Upper lobe of right lung (tissue), 1 donor: ENCODE results near the gene FAM174B. TPM values are rescaled to one million over a fixed set of nuclear protein-coding genes. Genes with fewer than 3 reads are reported as not detected.
A peak's percentile ranks its signal among the peaks of the same experiment; 100 is the strongest.

Experiments
- ATAC-seq: fragments of 200-7000 bp; cut with Tn5 transposase; one replicate; pipeline ENCODE4 v1.9.1; 2020; ENCODE audit warnings: mild to moderate bottlenecking, moderate library complexity
- DNase-seq: peaks from one replicate; pipeline ENCODE4 v3.0.0-alpha.2; 2020
- H3K27ac ChIP-seq: fragments of 200-600 bp; one replicate; pipeline ENCODE4 v1.8.0; 2022
- H3K27me3 ChIP-seq: fragments of 200-600 bp; one replicate; pipeline ENCODE4 v1.8.0; 2022; ENCODE audit warnings: mild to moderate bottlenecking
- H3K36me3 ChIP-seq: fragments of 200-600 bp; one replicate; pipeline ENCODE4 v1.8.0; 2022
- H3K4me1 ChIP-seq: fragments of 200-600 bp; one replicate; pipeline ENCODE4 v1.8.0; 2022
- H3K4me3 ChIP-seq: fragments of 200-600 bp; one replicate; pipeline ENCODE4 v1.8.0; 2022; ENCODE audit warnings: mild to moderate bottlenecking
- H3K9me3 ChIP-seq: fragments of 200-600 bp; one replicate; pipeline ENCODE4 v1.8.0; 2022
- CTCF ChIP-seq: fragments of 200-600 bp; IDR thresholded peaks from one replicate; pipeline ENCODE4 v1.8.0; 2022; ENCODE audit warnings: antibody characterized with exemption
- intact Hi-C: fragments of 100-400 bp; cut with DNase I; formaldehyde crosslinking; loops from one replicate; pipeline ENCODE4 v1.11.0; 2022
- total RNA-seq: library from RNA; stranded (reverse); fragmentation: NEBNext Ultra II Directional; extraction: Animal tissue kit (Norgen Biotek cat#: 25700); gene quantifications from one replicate; pipeline ENCODE4 v1.2.1, GENCODE V29; 2021
- donor health status: DM: no; HTN: yes; CAD: no; lungs with severe emphysema.

FAM174B gene
- total RNA-seq, 1 donor from 2014 or later, result 62.9 TPM

- Histone ChIP-seq H3K9me3 (no peaks in the 10 kb centered on the region), H3K36me3 (no peaks in the 10 kb centered on the region), H3K27ac (no peak overlapping the region), H3K4me1 (no peaks in the 10 kb centered on the region), H3K27me3 (no peaks in the 10 kb centered on the region), H3K4me3 (no peak overlapping the region)
- DNase-seq (peak; percentile 52), ATAC-seq (peak; percentile 48)
- TF ChIP-seq CTCF, result no peak
- intact Hi-C loops, result no loop called here
Observed at GRCh38 chr15:92605225-92605944, 50.2 kb downstream of the FAM174B start.

GRCh38 chr15:92603743-92604470, 51.7 kb downstream of the FAM174B start:
- DNase-seq (no peak), ATAC-seq (no peak)
- Histone ChIP-seq H3K27me3 (no peaks in the 10 kb centered on the region), H3K9me3 (no peaks in the 10 kb centered on the region), H3K27ac (no peak overlapping the region), H3K4me1 (no peaks in the 10 kb centered on the region), H3K36me3 (no peaks in the 10 kb centered on the region), H3K4me3 (no peak overlapping the region)
- intact Hi-C loops, result no loop called here
- TF ChIP-seq CTCF, result no peak

- Histone ChIP-seq H3K4me1 (no peaks in the 10 kb centered on the region), H3K9me3 (no peaks in the 10 kb centered on the region), H3K27me3 (no peaks in the 10 kb centered on the region), H3K27ac (no peak overlapping the region), H3K36me3 (no peaks in the 10 kb centered on the region), H3K4me3 (no peak overlapping the region)
- DNase-seq (no peak), ATAC-seq (no peak)
- TF ChIP-seq CTCF, result no peak
- intact Hi-C loops, result no loop called here
Observed at GRCh38 chr15:92603278-92603677, 52.3 kb downstream of the FAM174B start.

GRCh38 chr15:92602267-92602593, 53.3 kb downstream of the FAM174B start:
- DNase-seq (no peak), ATAC-seq (peak; percentile 51)
- intact Hi-C loops, result no loop called here
- Histone ChIP-seq H3K4me3 (no peak overlapping the region), H3K36me3 (no peaks in the 10 kb centered on the region), H3K27me3 (no peaks in the 10 kb centered on the region), H3K9me3 (no peaks in the 10 kb centered on the region), H3K27ac (no peak overlapping the region), H3K4me1 (no peaks in the 10 kb centered on the region)
- TF ChIP-seq CTCF, result no peak

- intact Hi-C loops, result no loop called here
- H3K27ac ChIP-seq, result no peak overlapping the region
Observed at GRCh38 chr15:92601592-92602266, 53.8 kb downstream of the FAM174B start.

More at GRCh38 chr15:92601592-92602266, 53.8 kb downstream of the FAM174B start:
- DNase-seq (no peak), ATAC-seq (no peak)
- Histone ChIP-seq H3K4me1 (no peaks in the 10 kb centered on the region), H3K36me3 (no peaks in the 10 kb centered on the region), H3K9me3 (no peaks in the 10 kb centered on the region), H3K27me3 (no peaks in the 10 kb centered on the region), H3K4me3 (no peak overlapping the region)
- no peak for TF ChIP-seq CTCF
